GM13976 (cell line): ENCODE data around the gene ADCY4.

ENCODE experiments used
- DNase-seq: peaks from one replicate; pipeline ENCODE4 v3.0.0; 2012; ENCODE audit warnings: low spot score
- CTCF ChIP-seq: IDR thresholded peaks from 2 replicates; pipeline ENCODE4 v1.5.1; 2012; ENCODE audit warnings: borderline replicate concordance, mild to moderate bottlenecking; ENCODE audit not compliant: insufficient read depth; ENCODE audit errors: extremely low read depth, missing control alignments, control extremely low read depth
- in situ Hi-C: fragments of 300-500 bp; cut with MboI; formaldehyde crosslinking; loops from one replicate; pipeline ENCODE4 v1.12.0; 2022; ENCODE audit warnings: low sequenced_read_pairs, mixed read lengths, inconsistent platforms; ENCODE audit not compliant: unreplicated experiment

ADCY4 gene

GRCh38 chr14:24312736-24313507, 21.9 kb downstream of the ADCY4 start:
- no peak for TF ChIP-seq CTCF
- DNase-seq, result no peak
- in situ Hi-C loops, result no loop called here

- in situ Hi-C loops, result no loop called here
- TF ChIP-seq CTCF, result no peak
- DNase-seq, result no peak
These were observed 22.8 kb downstream of the ADCY4 start for GRCh38 chr14:24311837-24312615.

- DNase-seq, result peak; percentile 76
- TF ChIP-seq CTCF, result peak; percentile 51
- in situ Hi-C loops, result no loop called here
These were observed 23.9 kb downstream of the ADCY4 start, which contains the start of gene LTB4R for GRCh38 chr14:24310646-24311604. Gene LTB4R, plus strand, starts transcription at chr14:24311502. Its CDS starts 4,150 bp downstream, at chr14:24315652.

GRCh38 chr14:24310265-24310645, 24.6 kb downstream of the ADCY4 start:
- no peak for TF ChIP-seq CTCF
- no peak for DNase-seq
- in situ Hi-C loops, result no loop called here

GRCh38 chr14:24309538-24310264, 25.2 kb downstream of the ADCY4 start, which contains the start of gene LTB4R2:
Gene LTB4R2, plus strand, starts transcription at chr14:24310140. Its CDS starts 525 bp downstream, at chr14:24310665.
- in situ Hi-C loops, result no loop called here
- DNase-seq, result no peak
- TF ChIP-seq CTCF, result no peak
